Progenitor cell of endocrine pancreas (in vitro differentiated cells): ENCODE measurements around the gene RMDN2. TPM values are rescaled to one million over a fixed set of nuclear protein-coding genes. Genes with fewer than 3 reads are reported as not detected.

ENCODE experiments used
- DNase-seq: peaks from one replicate; pipeline ENCODE4 v3.0.0; 2021; ENCODE audit warnings: low spot score; ENCODE audit not compliant: unreplicated experiment
- H3K27ac Mint-ChIP-seq: 2 replicates; pipeline ENCODE4 v1.8.0; 2021; ENCODE audit warnings: mild to moderate bottlenecking, moderate library complexity, mixed read lengths
- H3K27me3 Mint-ChIP-seq: 2 replicates; pipeline ENCODE4 v1.8.0; 2021; ENCODE audit warnings: mixed read lengths
- H3K36me3 Mint-ChIP-seq: 2 replicates; pipeline ENCODE4 v1.8.0; 2022; ENCODE audit warnings: mixed read lengths; ENCODE audit not compliant: insufficient read depth
- H3K4me1 Mint-ChIP-seq: 2 replicates; pipeline ENCODE4 v1.8.0; 2021; ENCODE audit warnings: low read depth, mixed read lengths
- H3K4me3 Mint-ChIP-seq: 2 replicates; pipeline ENCODE4 v1.8.0; 2021; ENCODE audit warnings: low read depth, mild to moderate bottlenecking, moderate library complexity, mixed read lengths
- H3K9me3 Mint-ChIP-seq: 2 replicates; pipeline ENCODE4 v1.8.0; 2021; ENCODE audit warnings: low read depth, mixed read lengths
- total RNA-seq: library from RNA; stranded (reverse); gene quantifications from 2 replicates; pipeline ENCODE4 v1.2.1, GENCODE V29; 2021
- TF ChIP-seq, protein P1 (sequence below): fragments of 200-600 bp; sonication (generic); IDR thresholded peaks from one replicate; pipeline ENCODE4 v1.5.0; 2021; ENCODE audit warnings: antibody characterized with exemption, mild to moderate bottlenecking; ENCODE audit not compliant: unreplicated experiment

Gene RMDN2
- total RNA-seq, 1 donor from 2014 or later, result 9.2 TPM

GRCh38 chr2:37896319-37896718 is 28.8 kb upstream of the RMDN2 start:
- H3K36me3 Mint-ChIP-seq, result peaks cover 2% of the 10 kb centered on the region

GRCh38 chr2:37897511-37897910 is 27.6 kb upstream of the RMDN2 start:
- no peak overlapping the region for H3K27ac Mint-ChIP-seq
- DNase-seq, result no peak
- no peak overlapping the region for H3K4me3 Mint-ChIP-seq
- peaks cover 8% of the 10 kb centered on the region for H3K9me3 Mint-ChIP-seq
- H3K27me3 Mint-ChIP-seq, result no peaks in the 10 kb centered on the region
- TF ChIP-seq, protein P1, sequence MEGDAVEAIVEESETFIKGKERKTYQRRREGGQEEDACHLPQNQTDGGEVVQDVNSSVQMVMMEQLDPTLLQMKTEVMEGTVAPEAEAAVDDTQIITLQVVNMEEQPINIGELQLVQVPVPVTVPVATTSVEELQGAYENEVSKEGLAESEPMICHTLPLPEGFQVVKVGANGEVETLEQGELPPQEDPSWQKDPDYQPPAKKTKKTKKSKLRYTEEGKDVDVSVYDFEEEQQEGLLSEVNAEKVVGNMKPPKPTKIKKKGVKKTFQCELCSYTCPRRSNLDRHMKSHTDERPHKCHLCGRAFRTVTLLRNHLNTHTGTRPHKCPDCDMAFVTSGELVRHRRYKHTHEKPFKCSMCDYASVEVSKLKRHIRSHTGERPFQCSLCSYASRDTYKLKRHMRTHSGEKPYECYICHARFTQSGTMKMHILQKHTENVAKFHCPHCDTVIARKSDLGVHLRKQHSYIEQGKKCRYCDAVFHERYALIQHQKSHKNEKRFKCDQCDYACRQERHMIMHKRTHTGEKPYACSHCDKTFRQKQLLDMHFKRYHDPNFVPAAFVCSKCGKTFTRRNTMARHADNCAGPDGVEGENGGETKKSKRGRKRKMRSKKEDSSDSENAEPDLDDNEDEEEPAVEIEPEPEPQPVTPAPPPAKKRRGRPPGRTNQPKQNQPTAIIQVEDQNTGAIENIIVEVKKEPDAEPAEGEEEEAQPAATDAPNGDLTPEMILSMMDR, result no peak
- H3K4me1 Mint-ChIP-seq, result peaks cover 4% of the 10 kb centered on the region
- H3K36me3 Mint-ChIP-seq, result peaks cover 2% of the 10 kb centered on the region

More at GRCh38 chr2:37896319-37896718, 28.8 kb upstream of the RMDN2 start:
- H3K27ac Mint-ChIP-seq, result peak overlapping the region; percentile 5
- H3K4me1 Mint-ChIP-seq, result peaks cover 4% of the 10 kb centered on the region
- peaks cover 8% of the 10 kb centered on the region for H3K9me3 Mint-ChIP-seq
- DNase-seq, result no peak
- H3K4me3 Mint-ChIP-seq, result no peak overlapping the region
- no peaks in the 10 kb centered on the region for H3K27me3 Mint-ChIP-seq
- TF ChIP-seq, protein P1, result no peak

- TF ChIP-seq, protein P1, result no peak
- H3K9me3 Mint-ChIP-seq, result peaks cover 8% of the 10 kb centered on the region
- H3K4me1 Mint-ChIP-seq, result peaks cover 7% of the 10 kb centered on the region
- peaks cover 2% of the 10 kb centered on the region for H3K36me3 Mint-ChIP-seq
- no peak for DNase-seq
- H3K4me3 Mint-ChIP-seq, result no peak overlapping the region
- no peaks in the 10 kb centered on the region for H3K27me3 Mint-ChIP-seq
- no peak overlapping the region for H3K27ac Mint-ChIP-seq
These were observed 26.6 kb upstream of the RMDN2 start for GRCh38 chr2:37898448-37898847.

- no peak for DNase-seq
- no peak overlapping the region for H3K27ac Mint-ChIP-seq
- H3K27me3 Mint-ChIP-seq, result no peaks in the 10 kb centered on the region
- peaks cover 2% of the 10 kb centered on the region for H3K36me3 Mint-ChIP-seq
- no peak overlapping the region for H3K4me3 Mint-ChIP-seq
- TF ChIP-seq, protein P1, result no peak
- peaks cover 8% of the 10 kb centered on the region for H3K9me3 Mint-ChIP-seq
- peaks cover 3% of the 10 kb centered on the region for H3K4me1 Mint-ChIP-seq
These were observed 22.1 kb upstream of the RMDN2 start for GRCh38 chr2:37902991-37903390.

DNA sequence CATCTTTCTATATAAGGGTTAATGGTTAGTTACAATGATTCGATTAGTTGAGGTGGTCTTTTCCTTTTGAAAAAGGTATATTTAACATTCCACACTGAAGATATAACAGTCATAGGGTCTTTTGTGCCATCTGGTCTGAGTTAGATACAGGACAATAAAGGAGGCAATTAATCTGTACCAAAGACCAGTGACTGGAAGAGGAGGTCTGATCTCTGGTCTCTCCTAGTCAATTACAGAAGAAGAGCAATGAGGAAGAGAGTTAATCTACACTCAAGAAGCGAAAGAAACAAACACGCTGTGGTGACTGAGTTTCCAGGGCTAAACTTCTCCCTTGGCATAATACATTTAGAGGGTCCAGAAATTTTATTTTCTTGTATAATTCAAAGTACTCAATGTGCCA is 20.7 kb upstream of the RMDN2 start:
- TF ChIP-seq, protein P1, result no peak
- Mint-ChIP-seq H3K36me3 (peaks cover 2% of the 10 kb centered on the region), H3K27ac (no peak overlapping the region), H3K9me3 (peaks cover 8% of the 10 kb centered on the region), H3K4me3 (no peak overlapping the region), H3K4me1 (peaks cover 3% of the 10 kb centered on the region), H3K27me3 (no peaks in the 10 kb centered on the region)
- no peak for DNase-seq
